Kidney epithelial cell (primary cell): Measurements from ENCODE around the gene TNNT2. TPM values are rescaled to one million over a fixed set of nuclear protein-coding genes. Genes with fewer than 3 reads are reported as not detected.

Source experiments
- DNase-seq: peaks from one replicate; pipeline ENCODE4 v3.0.0-alpha.2; 2010; ENCODE audit warnings: low read depth
- H3K27me3 ChIP-seq: 2 replicates; pipeline ENCODE4 v1.6.0; 2011; ENCODE audit warnings: low read length; ENCODE audit not compliant: control insufficient read depth, insufficient read depth
- H3K36me3 ChIP-seq: 2 replicates; pipeline ENCODE4 v1.5.1; 2011; ENCODE audit warnings: low read length; ENCODE audit not compliant: control insufficient read depth, insufficient read depth
- H3K4me3 ChIP-seq: 2 replicates; pipeline ENCODE4 v1.5.1; 2011; ENCODE audit warnings: low read depth, mild to moderate bottlenecking, control low read depth, low read length
- total RNA-seq: library from RNA; depleted of rRNA; stranded (reverse); fragments of >200 nt; gene quantifications from 2 replicates; pipeline ENCODE4 v1.2.3, GENCODE V29; 2015
- TF ChIP-seq, protein P1 (sequence below): IDR thresholded peaks from 2 replicates; pipeline ENCODE4 v1.5.1; 2011; ENCODE audit warnings: mild to moderate bottlenecking, moderate library complexity, low read length, control low read depth, inconsistent platforms; ENCODE audit not compliant: insufficient read depth, poor library complexity, severe bottlenecking

TNNT2 gene
- total RNA-seq, 1 donor from 2014 or later, result 0.08 TPM

GRCh38 chr1:201357636-201358348 is 19.7 kb downstream of the TNNT2 start:
- DNase-seq, result no peak
- TF ChIP-seq, protein P1, sequence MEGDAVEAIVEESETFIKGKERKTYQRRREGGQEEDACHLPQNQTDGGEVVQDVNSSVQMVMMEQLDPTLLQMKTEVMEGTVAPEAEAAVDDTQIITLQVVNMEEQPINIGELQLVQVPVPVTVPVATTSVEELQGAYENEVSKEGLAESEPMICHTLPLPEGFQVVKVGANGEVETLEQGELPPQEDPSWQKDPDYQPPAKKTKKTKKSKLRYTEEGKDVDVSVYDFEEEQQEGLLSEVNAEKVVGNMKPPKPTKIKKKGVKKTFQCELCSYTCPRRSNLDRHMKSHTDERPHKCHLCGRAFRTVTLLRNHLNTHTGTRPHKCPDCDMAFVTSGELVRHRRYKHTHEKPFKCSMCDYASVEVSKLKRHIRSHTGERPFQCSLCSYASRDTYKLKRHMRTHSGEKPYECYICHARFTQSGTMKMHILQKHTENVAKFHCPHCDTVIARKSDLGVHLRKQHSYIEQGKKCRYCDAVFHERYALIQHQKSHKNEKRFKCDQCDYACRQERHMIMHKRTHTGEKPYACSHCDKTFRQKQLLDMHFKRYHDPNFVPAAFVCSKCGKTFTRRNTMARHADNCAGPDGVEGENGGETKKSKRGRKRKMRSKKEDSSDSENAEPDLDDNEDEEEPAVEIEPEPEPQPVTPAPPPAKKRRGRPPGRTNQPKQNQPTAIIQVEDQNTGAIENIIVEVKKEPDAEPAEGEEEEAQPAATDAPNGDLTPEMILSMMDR, result no peak
- Histone ChIP-seq H3K27me3 (peaks cover 9% of the 10 kb centered on the region), H3K4me3 (no peak overlapping the region), H3K36me3 (no peaks in the 10 kb centered on the region)

- TF ChIP-seq, protein P1, result no peak
- Histone ChIP-seq H3K27me3 (peaks cover 10% of the 10 kb centered on the region), H3K36me3 (no peaks in the 10 kb centered on the region), H3K4me3 (no peak overlapping the region)
- DNase-seq, result no peak
Measured at GRCh38 chr1:201357211-201357610, 20.3 kb downstream of the TNNT2 start.

DNA sequence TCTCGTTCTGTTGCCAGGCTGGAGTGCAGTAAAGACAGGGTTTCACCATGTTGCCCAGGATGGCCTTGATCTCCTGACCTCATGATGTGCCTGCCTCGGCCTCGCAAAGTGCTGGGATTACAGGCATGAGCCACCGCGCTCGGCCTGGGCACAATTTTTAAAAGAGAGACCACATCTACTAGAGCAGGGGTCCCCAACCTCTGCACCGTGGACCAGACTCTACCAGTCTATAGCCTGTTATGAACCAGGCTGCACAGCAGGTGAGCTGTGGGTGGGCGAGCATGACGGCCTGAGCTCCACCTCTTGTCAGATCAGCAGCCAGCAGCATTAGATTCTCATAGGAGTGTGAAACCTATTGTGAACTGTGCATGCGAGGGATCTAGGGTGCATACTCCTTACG is 20.8 kb downstream of the TNNT2 start:
- no peak for DNase-seq
- TF ChIP-seq, protein P1, result no peak
- H3K4me3 ChIP-seq, result no peak overlapping the region
- no peaks in the 10 kb centered on the region for H3K36me3 ChIP-seq
- H3K27me3 ChIP-seq, result peaks cover 10% of the 10 kb centered on the region

DNA sequence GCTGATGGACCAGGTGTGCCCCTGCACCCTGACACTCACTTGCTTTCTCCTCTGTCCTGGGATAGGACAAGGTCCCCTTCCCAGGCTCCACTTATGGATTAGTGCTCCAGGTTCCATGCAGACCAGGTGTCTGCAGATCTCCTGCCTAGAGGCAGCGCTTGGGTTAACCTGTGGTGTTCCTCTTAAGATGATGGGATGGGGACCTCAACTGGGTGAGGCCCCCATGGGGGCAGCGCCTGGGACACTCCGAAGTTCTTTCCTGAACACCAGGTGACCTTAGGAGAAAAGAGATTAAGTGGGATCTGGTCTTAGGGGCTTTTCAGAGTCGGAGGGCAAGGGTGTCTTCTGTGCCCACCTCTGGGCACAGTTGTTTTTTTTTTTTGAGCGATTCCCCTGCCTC is 21.2 kb downstream of the TNNT2 start:
- H3K36me3 ChIP-seq, result no peaks in the 10 kb centered on the region
- no peak overlapping the region for H3K4me3 ChIP-seq
- peaks cover 10% of the 10 kb centered on the region for H3K27me3 ChIP-seq
- TF ChIP-seq, protein P1, result no peak
- no peak for DNase-seq

DNA sequence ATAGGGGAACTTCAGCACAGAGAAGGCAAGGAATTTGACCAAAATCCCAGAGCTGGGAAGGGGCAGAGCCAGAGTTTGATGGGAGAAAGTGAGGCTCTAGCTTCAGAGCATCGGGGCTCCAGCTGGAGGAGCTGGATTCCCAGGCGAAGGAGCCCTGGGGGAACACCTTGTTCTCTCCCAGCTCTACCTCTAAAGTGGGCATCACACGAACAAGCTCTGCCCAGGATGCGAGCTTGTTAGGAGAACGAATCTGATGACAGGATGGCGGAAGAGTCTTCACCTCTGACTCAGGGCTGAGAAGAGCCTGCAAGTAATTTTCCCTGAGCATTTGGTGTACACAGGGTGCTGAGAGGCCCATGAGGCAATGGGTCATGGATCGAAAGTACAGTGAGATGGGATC is 22.0 kb downstream of the TNNT2 start:
- no peak for DNase-seq
- TF ChIP-seq, protein P1, result no peak
- Histone ChIP-seq H3K27me3 (peaks cover 10% of the 10 kb centered on the region), H3K4me3 (no peak overlapping the region), H3K36me3 (no peaks in the 10 kb centered on the region)

DNA sequence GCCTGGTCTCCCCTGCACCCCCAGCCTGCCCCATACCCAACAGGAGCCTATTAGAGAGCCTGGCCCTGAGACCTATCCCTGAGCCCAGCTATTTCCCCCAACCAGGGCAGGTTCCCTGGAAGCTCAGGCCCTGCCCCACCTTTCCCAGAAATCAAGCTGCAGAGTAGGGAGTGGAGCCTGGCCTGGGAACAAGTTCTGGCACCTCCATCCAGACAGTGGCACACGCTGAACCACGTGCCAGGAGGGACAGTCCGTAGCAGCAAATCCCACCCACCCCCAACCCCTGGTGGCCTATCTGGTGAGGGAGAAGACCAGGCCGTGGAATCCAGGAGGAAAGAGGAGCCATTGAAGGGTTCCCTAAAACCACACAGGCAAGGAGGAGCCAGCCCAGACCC is 22.6 kb downstream of the TNNT2 start:
- H3K4me3 ChIP-seq, result no peak overlapping the region
- DNase-seq, result no peak
- TF ChIP-seq, protein P1, result no peak
- H3K27me3 ChIP-seq, result peaks cover 10% of the 10 kb centered on the region
- no peaks in the 10 kb centered on the region for H3K36me3 ChIP-seq
